NCI-H510A (cell line): ENCODE measurements around the gene TRPM3.

Experiments used
- DNase-seq: peaks from one replicate; lab custom pipeline; 2025; lab: John Stamatoyannopoulos, UW

TRPM3 gene

GRCh38 chr9:71121275-71122021, at the start of gene TRPM3:
Gene TRPM3, minus strand, starts transcription at chr9:71121621. Its CDS starts 267 bp downstream, at chr9:71121354.
- DNase-seq = no peak

- no peak for DNase-seq
Measured at GRCh38 chr9:71168418-71168817, 47.0 kb upstream of the TRPM3 start.

- DNase-seq = no peak
Measured at GRCh38 chr9:71162126-71162525, 40.7 kb upstream of the TRPM3 start.

- DNase-seq = no peak
Measured at GRCh38 chr9:71157731-71158130, 36.3 kb upstream of the TRPM3 start.

GRCh38 chr9:71147368-71147767, 25.9 kb upstream of the TRPM3 start:
- DNase-seq = no peak

GRCh38 chr9:71146511-71146910, 25.1 kb upstream of the TRPM3 start:
- no peak for DNase-seq

- no peak for DNase-seq
Measured at GRCh38 chr9:71145179-71145578, 23.8 kb upstream of the TRPM3 start.

GRCh38 chr9:71144495-71144894, 23.1 kb upstream of the TRPM3 start:
- no peak for DNase-seq

- DNase-seq = no peak
Measured at GRCh38 chr9:71136696-71137095, 15.3 kb upstream of the TRPM3 start.

GRCh38 chr9:71131145-71131544, 9.7 kb upstream of the TRPM3 start:
- DNase-seq = no peak

GRCh38 chr9:71130521-71130920, 9.1 kb upstream of the TRPM3 start:
- DNase-seq = no peak

- no peak for DNase-seq
Measured at GRCh38 chr9:71128796-71129195, 7.4 kb upstream of the TRPM3 start.

GRCh38 chr9:71127301-71127700, 5.9 kb upstream of the TRPM3 start:
- DNase-seq = no peak

GRCh38 chr9:71122421-71122820, 1.0 kb upstream of the TRPM3 start:
- no peak for DNase-seq

- DNase-seq = no peak
Measured at GRCh38 chr9:71122022-71122275, 528 bp upstream of the TRPM3 start.

GRCh38 chr9:71120501-71121247, 747 bp downstream of the TRPM3 start:
- no peak for DNase-seq

GRCh38 chr9:71119746-71120145, 1.7 kb downstream of the TRPM3 start:
- no peak for DNase-seq

- no peak for DNase-seq
Measured at GRCh38 chr9:71118324-71118723, 3.1 kb downstream of the TRPM3 start.

GRCh38 chr9:71115448-71115975, 5.9 kb downstream of the TRPM3 start:
- DNase-seq = no peak

GRCh38 chr9:71112866-71113265, 8.6 kb downstream of the TRPM3 start:
- DNase-seq = no peak

- no peak for DNase-seq
Measured at GRCh38 chr9:71108937-71109336, 12.5 kb downstream of the TRPM3 start.

- DNase-seq = no peak
Measured at GRCh38 chr9:71106992-71107391, 14.4 kb downstream of the TRPM3 start.

GRCh38 chr9:71105192-71105591, 16.2 kb downstream of the TRPM3 start:
- no peak for DNase-seq

GRCh38 chr9:71098801-71099200, 22.6 kb downstream of the TRPM3 start:
- no peak for DNase-seq
